Left hindlimb (tissue), 1 donor: ENCODE measurements around the gene KCNH5.

Experiments used
- DNase-seq: peaks from one replicate; pipeline ENCODE4 v3.0.0-alpha.2; 2018

Gene KCNH5

DNA sequence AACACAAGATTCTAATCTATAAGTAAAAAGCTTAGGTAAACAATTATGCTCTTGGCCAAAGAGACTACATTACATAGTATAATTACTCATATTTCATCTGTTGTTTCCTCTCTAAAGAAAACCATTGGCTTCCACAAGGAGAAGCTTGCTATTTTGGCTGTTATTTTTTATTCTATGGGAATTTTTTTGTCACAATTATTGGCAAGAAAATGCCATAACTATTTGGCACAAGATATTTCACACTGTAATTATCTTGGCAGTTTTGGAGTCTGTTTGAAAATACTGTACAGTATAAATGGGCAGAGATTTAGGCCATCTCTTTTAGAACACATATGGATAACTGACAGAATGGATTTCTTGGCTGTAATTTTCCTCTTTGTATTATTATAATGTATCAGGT, 51.2 kb downstream of the KCNH5 start:
- DNase-seq = no peak

DNA sequence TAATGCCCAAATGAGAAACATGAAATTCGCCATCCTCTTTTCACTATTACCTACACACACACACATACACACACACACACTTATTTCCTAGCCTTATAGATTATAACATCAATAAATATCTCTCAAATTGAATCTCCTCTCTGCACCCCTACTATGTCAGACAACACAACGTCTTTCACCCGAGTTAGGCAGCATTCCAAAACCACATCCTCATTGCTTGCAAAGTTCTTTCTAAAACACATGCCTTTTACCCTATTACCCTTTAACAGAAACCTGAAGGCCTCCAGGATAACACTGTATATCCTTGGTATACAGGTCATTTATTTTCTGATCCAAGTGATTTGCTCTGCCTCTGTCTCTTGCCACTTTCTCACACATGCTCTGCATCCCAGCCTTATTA, 56.3 kb downstream of the KCNH5 start:
- DNase-seq = no peak

DNA sequence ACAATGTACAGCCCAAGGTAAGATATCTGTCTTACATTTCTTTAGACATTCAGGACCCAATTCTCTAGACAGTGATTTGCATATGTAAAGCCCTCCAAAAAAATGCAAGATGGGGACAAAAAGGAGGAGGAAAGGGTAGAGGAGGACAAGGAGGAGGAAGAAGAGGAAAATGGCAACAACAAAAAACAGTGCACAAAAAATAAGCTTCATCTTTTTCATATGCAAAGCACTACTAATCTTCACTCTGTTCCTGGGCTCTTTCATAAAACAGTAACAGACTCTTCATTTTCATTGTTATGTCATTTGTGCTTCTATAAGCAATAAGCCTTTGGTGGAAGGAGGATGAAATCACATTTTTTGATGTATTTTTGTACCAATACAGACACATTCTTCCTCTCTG, 61.4 kb downstream of the KCNH5 start:
- no peak for DNase-seq

DNA sequence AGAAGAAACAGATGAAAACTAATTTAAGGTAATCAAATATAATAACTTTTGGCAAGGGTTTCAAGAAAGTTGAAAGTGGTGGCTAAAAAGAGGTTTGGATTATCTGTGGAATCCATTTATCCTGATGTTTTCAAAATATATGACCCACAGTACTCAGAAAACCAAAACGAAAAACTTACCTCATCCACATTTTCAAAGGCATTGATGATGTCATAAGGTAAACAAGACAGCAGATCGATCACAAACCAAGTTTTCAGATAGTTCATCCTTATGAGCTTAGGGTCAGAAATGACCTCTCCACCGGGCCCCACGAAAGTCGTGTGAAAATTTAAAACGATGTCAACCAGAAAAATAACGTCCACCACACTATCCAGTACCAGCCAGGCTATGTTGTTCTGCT, 64.6 kb downstream of the KCNH5 start:
- DNase-seq = no peak

DNA sequence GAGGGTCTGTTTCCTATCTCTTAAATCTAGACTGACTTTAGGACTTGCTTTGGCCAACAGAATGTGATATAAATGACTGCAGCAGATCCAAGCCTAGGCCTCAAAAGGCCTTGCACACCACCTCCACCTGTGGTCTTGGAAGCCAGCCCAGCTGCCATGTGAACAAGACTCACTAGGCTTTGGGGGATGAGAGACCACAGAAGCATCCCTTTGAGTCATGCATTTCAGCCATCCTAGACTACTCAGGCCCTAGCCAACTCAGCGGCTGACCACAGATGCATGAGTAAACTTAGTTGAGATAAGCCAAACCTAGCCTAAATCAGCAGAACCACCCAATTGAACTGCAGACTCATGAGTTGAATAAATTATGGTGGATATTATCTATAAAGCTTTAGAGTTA, 87.7 kb downstream of the KCNH5 start:
- no peak for DNase-seq

DNA sequence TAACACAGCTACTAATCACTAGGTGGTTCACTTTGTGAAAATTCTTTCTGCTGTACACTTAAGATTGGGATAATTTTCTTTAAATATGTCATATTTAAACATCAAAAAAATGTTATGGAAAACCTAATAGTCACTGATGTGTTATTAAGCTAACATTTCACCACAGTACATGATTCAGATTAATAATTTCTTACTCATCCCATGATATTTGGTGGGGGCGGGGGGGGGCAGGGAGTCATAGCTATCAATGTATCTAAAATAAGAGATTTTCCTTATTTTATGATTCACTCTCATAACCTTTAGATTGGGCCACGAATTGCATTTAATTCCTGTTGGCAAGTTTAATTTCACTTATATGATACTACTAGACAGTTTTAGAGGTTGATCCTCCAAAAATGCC, 88.8 kb downstream of the KCNH5 start:
- DNase-seq = no peak

DNA sequence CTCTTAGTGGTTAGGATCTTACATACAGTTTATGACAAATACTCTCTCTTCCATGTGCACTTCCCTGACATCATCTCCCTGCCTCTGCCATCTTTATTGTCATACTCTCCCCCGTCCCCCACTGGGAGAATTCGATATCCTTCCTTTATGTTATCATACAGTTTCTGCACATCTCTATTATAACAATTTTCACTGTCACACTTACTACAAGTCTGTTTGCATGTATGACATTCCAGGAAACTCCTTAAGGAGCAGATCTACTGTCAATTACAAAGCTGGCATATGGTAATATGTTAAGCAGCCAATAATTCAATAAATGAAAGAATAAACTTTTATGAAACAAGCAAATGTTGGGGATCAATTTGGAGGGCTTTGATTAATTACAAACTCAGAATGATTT, 91.1 kb downstream of the KCNH5 start:
- DNase-seq = no peak

DNA sequence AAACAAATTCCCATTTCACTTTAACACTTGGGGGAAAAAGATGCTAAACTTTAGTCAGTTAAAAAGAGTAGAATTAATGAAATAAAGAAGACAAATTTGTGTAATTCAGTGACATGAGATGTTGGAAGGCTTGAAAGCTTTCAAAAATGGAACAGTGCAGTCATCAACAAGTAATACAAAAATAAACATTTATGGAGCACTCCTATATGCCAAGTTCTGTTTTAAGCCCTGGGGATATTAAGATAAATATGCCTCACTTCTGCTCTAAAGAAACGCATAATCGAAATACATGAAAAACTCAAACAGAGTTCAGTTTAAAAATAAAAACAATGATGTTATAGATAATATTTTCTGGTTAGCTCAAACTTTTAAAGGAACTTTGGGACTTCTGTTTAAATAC, 93.0 kb downstream of the KCNH5 start:
- no peak for DNase-seq

DNA sequence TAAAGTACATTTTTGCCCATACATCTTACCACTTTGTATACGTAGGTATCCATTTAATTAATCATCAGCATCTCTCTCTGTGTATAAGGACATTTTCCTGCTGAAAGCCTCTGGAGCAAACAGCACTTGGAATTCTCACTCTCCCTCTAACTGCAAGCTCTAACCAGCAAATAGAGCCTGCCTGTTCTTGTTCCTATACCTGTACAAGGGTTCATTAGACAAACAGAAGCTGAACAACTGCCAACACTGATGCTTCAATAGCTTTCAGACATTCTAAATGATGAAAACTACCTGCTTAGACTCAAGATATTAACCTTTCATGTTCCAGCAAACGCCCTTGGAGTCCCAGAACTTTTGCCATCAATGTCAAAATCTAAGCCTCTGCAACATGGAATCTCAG, 98.0 kb downstream of the KCNH5 start:
- no peak for DNase-seq

DNA sequence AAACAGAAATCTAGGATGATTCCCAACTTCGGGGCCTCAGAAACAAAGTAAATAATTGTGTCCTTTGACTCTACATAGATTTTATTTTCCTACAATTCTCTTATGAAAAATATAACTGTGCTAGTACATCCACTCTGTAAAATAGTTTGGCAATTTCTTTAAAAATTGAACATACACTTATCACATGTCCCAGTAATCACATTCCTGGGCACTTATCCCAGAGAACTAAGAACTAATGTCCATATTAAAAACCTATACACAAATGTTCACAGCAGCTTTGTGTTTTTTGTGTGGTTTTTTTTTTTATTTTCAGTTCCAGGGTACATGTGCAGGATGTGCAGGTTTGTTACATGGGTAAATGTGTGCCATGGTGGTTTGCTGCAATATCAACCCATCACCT, 99.0 kb downstream of the KCNH5 start:
- DNase-seq = no peak

DNA sequence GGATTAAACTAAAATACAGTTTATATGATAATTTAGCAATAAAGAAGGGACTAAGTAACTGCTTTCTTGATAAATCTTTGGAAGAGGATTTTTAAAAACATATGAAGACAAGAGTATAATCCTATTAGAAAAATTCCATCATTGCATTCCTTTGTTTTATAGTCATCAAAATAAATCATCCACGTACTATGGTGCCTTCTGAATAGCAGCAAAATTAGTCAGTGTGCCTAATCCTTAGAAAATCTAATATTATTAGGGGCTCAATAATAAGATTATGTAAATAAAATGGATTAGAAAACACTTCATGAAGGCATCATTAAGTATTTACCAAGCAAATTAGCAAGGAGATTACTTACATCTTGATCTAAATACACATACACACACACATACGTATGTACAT, 102.1 kb downstream of the KCNH5 start:
- no peak for DNase-seq

DNA sequence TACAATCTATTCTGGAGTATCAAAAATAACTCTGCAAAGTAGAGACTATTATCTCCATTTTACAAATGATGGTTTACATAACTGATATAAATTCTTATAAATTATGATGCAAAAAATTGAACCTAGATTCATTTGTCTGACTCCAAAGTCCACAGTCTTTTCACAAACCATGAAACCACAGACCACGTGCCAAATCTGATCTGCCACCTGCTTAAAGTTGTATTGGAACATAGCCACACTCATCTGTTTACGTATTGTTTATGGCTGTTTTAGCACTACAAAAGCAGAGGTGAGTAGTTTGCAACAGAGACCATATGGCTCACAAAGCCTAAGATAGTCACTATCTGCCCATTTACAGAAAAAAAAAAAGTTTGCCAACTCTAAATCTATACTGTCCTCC, 105.3 kb downstream of the KCNH5 start:
- DNase-seq = no peak

DNA sequence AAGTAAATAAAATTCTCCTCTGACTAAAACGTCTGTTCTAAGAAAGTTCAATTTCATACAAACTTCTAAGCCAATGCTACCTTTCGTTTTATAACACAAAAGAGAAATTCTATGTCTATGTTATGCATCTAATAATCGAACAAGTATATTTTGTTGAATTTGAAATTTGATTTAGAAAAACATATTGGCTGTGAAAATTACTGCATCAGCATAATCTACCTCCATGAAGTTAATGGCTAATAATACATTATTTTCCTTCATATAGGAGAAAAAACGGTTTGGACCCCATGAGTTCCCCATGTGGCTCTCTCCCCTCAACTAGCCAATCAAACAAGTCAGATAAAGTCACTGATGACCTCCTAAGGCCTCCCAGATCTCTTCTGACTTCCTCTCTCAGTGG, 106.5 kb downstream of the KCNH5 start:
- no peak for DNase-seq

DNA sequence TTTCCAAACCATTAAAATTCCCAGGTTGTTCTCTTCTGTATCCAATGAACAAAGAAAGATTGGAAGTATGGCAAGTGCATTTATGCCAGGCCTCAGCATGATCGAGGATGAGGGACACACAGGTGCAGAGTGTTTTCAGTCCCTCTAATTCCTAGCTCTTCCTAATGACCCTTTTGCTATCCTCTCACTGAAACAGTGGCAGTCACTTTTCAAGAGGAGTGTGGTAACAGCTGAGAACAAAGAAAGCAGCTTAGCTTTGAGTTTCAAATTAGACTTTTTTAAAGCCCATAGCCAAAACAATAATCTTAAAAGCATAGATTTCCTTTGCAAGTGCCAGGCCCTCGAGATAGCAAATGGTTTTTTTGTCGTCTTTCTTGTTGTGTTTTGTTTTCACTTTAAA, 110.8 kb downstream of the KCNH5 start:
- DNase-seq = no peak

DNA sequence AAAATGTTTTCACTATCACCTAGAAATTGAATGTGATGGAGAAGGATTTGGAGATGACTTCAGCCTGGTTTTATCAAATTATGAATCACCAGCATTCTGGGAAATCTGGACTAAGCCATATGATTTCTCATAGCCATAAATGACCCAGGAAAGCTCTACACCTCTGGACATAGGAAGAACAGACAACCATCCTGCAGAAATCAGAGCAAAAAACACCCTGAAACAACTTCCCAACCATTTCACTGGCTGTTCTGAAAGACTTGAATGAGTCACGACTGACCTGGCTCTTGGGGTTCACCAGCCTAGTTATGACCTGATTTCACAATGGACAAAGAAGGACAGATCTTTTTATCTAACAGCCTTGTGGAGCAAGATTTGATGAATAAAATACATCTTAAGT, 123.8 kb downstream of the KCNH5 start:
- DNase-seq = no peak

DNA sequence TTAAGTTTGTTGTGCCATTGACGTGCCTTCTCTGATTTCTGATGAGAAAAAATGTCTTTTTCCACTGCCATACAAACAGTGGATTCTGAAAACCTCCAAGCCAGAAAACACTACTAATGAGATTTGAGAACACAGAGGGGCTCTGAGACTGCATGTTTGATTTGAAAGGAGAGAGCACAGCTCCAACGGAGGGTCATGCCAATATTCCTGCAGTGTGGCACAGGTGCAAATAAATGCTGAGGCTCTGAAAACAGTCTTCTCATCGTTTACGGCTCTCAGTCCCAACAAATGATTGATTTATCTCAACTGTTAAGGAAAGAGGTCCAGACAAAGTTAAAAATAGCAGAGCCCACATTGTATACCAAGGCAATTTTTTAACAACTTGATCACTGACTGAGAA, 128.7 kb downstream of the KCNH5 start:
- DNase-seq = no peak

DNA sequence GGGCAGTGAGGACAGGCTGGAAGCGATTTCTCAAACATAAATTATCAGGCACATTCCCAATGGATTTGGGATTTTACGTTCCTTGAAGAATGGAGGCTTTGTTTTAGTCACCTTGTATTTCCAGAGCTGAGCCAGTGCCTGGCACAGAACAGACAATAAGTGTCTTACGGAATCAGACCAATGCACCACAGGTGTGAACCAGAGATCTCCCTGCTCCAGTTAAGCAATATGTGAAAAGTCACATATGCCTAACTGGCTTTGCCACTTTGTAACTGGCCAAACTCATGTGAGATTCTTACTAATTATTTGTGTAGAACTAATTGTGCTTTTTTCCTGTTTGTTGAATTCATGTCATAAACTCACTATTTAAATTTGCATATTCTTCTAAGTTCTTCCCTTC, 130.4 kb downstream of the KCNH5 start:
- DNase-seq = no peak

DNA sequence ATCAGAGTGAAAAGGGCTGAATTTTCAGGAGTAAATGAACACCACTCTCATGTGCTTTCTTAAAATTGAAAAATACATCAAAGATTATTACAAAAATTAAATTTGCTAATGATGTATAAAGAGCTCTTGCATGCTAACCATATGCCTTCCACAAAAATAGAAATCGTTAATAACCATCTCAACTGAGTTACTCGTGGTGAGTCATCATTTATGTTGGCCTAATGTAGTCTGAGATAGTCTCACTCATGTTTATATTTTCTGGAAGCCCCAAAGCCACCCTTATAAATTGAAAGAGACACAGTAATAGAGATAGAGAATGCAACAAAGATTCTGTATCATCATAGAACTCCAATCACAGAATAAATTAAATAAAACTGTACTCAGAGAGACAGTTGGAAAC, 131.2 kb downstream of the KCNH5 start:
- no peak for DNase-seq

DNA sequence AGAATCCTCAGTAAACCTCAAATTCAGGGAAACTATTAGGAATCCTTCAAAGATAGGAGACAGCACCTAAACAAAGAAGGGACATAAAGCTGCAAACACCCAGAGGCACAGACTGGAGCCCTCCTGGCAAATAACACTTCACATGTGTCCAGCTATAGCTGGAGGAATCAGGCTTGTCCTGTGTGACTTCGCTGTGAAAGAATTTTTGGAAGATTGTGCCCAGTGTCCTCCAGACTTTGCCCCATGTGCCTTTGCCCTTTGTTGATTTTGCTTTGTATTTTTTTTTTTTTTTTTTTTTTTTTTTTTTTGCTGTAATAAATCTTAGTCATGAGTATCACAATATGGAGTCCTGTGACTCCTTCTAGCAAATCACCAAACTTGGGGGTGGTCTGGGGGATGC, 136.8 kb downstream of the KCNH5 start:
- DNase-seq = no peak

DNA sequence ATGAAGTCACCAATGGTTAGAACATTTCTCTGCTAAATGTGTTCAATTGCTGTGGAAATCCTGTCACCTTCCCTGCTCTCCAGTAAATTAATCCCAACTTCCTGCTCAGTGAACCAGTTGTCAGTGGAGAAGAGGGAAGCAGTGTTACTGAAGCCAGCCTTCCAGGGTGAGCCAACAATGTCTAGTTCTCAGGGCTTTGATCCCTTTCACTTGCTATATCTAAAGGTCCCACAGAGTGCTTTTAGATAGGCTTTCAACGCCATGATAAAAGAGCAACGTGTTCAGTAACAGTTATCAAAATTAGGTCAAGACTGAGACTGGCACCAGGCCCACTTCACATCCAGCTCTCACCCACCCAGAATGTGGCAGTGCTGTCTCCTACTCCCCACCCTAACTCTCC, 139.7 kb downstream of the KCNH5 start:
- no peak for DNase-seq

DNA sequence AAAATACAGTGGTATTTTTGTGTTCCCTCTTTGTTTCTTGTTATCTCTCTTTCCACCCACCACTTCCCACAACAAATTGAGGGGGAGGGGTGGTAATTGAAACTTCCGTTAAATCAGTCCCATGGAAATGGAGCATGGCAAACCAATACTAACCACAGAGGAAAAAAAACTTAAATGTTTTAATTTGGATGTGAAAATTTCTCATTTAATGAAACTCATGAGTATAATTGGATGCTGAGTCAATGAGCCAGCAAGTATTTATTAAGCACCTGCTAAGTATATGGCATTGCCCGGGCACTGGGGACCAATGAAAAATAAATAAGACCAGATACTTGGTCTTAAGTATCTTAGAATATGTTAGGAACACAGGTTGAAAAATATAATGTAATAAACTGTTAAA, 147.5 kb downstream of the KCNH5 start:
- no peak for DNase-seq

DNA sequence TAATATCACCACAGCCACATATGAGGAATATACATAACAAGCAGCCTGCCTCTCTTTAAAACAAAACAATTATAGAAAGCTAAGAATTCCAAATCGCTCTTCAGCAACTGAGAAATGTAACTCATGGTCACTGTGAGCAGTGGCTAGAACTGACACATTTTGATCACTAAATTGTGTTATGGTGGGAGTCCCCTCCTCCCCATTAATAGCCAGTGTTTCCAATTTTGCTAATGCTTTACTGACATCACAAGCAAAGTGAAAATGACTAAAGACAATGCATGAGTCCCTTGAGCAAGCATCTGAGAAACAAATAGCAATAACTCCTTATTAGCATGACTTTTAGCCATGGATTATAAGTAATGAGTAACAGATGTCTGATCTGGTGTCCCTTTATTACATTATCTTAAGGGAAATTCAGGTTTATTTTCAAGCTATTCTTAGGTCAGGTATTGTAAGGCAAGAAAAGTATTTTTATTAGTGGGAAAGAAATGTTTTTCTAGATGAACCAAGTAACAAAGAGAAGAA, 148.3 kb downstream of the KCNH5 start:
- no peak for DNase-seq

DNA sequence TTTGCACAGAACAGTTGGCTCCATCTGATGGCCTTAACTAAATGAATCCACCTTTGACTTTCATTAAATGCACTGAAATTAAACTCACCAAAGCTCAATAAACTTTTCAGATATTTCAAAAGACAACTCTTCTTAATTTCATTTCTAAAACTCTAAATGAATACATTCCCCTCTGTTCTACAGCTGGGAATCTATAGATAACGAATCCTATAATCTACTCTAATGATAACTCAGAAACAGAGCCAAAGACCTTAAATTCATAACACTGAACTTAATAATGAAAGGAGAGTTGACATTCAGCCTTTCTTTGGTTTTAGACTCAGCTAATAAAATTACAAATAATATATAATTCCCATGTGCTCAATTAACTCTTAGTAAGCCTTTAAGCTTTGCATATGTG, 150.5 kb downstream of the KCNH5 start:
- no peak for DNase-seq

DNA sequence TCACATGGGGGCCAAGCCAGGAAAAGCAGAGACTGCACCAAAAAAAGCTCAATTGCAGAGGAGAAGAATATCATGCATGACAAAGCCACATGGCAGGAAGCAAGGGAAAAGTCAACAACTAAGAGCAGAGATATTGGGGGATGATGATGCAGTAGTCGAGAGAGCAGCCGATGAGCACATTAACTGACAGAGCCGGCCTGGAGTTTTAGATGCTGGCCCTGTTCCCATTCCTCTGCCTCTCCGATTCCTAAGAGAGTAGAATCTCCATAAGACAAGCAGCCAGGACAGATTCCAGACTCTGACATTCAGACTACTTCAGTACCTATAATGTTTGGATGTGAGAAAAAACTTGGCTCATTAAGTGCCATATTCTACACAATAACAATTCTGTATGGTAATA, 155.9 kb downstream of the KCNH5 start:
- DNase-seq = no peak

DNA sequence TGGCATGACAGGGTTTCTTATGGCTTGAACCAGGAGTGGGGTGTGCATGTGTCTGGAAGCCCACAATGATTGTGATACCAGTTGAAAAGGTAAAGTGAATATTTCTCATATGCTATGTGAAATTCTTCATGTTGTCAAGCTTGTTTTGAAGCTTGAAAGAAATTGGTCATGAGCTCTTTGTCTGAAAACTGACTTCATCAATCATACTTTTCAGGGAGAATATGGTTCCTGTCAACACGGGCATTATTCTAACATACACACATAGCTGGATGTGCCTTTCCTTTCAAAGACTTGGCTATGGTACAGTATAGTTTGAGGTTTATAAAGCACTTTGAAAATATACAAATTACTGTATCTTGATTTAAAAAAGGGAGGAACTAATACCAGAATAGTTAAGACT, 158.8 kb downstream of the KCNH5 start:
- DNase-seq = no peak

DNA sequence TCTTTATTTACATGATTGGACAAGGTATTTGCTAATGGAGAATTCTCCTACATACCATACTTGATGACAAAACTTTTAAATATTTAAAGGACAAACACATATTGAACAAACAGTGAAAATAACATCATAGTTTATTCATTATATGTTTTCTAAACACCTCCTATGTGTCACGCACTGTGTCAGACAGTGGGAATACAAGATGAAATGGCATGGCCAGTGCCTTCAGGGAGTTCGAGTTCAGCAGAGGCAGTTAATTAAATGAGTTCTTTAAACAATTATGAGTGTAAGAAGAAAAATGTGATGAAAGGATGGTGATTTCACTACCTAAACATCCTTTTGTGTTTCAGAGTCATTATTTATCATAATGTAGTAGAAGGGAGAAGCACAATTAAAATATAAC, 159.8 kb downstream of the KCNH5 start:
- no peak for DNase-seq
